Measurements from ENCODE around the gene ADAMTSL2.

The ADAMTSL2 gene

GRCh38 chr9:133534346-133535291 is at the start of gene ADAMTSL2:
TSS of gene ADAMTSL2 (plus strand) at chr9:133534704. CDS start at chr9:133536713, 2,009 bp downstream.
- in situ Hi-C loops (cut with MboI; ENCODE audit: low sequenced_read_pairs) = no loop called here

DNA sequence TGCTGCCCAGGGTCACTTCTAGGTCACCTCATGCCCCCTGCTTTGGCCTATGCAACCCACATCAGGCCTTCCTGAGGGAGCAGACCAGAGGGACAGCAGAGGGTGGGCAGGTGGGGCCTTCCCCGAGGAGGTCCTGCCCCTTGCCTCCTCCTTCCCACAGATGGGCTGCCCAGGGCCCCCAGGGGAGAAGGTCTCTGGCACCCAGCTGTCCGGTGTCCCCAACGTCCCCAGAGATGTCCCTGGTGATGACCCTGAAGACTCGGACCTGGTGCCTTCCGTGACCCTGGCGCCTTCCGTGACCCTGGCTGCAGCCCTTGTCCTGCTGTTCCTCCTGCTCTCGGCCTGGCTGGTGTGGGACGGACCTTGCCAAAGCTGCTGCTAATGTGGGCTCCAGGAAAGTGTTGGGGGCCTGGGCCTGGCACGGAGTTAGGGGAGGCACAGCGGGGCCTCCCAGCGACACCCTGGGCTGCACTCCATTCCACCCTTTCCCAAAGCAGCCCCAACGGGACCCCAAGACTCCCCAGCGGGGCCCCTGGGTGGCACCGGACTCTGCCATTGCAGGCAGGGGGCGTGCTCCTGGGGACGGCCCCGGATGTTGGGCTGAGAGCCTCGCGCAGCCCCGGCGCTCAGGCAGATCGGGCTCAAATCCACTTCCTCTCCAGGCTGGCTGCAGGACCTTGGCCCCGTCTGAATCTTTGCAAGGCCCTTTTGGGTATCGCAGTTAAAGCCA is 48.8 kb upstream of the ADAMTSL2 start:
- in situ Hi-C loops (cut with MboI; ENCODE audit: low sequenced_read_pairs) = loop anchor here (10.0 kb wide), 1 partner anchor 301 kb away; no protein-coding TSS in a partner anchor

DNA sequence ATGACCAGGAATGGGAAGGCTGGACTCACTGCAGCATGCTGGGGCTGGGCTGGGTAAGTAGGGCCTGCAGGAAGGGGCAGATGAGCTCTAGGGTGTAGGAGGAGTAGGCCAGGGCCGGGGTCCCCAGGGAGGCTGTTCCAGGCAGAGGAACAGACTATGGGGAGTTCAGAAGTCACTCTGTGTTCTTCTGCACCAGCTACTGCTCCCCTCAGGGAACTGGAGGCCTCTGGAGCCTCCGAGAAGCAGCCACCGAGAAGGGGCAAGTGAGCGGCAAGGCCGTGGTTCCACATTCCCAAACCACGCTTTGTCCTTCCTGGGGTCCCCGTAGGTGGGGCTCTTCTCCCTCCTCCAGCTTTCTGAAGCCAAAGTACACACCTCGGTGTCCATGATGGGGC is 47.2 kb upstream of the ADAMTSL2 start:
- in situ Hi-C loops (cut with MboI; ENCODE audit: low sequenced_read_pairs) = loop anchor here (10.0 kb wide), 1 partner anchor 303 kb away; no protein-coding TSS in a partner anchor

DNA sequence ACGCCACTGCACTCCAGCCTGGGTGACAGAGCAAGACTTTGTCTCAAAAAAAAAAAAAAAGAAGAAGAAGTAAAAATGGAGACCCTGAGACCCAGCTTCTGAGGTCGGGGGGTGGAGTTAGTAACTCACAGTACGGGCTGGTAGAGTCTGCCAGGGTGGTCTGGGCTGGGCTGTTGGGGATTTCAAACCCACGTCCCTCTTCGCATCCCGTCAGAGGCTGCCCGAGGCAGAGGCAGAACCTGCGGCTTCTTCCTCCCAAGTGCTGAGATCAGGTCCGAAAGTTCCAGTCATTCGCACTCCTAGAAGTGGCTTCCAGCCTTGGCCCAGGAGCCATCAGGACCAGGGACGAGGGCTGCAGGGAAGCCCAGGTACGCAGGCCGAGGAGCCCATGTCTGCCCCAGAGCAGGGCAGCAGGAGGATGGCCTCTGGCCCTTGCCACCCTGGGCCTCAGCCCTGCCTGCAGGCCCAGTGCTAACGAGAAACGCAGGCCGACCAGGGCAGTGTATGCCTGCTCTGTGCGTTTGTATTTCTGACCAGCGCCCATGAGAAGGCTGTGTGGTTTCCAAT is 45.7 kb upstream of the ADAMTSL2 start:
- in situ Hi-C loops (cut with MboI; ENCODE audit: low sequenced_read_pairs) = loop anchor here (10.0 kb wide), 1 partner anchor 304 kb away; no protein-coding TSS in a partner anchor

DNA sequence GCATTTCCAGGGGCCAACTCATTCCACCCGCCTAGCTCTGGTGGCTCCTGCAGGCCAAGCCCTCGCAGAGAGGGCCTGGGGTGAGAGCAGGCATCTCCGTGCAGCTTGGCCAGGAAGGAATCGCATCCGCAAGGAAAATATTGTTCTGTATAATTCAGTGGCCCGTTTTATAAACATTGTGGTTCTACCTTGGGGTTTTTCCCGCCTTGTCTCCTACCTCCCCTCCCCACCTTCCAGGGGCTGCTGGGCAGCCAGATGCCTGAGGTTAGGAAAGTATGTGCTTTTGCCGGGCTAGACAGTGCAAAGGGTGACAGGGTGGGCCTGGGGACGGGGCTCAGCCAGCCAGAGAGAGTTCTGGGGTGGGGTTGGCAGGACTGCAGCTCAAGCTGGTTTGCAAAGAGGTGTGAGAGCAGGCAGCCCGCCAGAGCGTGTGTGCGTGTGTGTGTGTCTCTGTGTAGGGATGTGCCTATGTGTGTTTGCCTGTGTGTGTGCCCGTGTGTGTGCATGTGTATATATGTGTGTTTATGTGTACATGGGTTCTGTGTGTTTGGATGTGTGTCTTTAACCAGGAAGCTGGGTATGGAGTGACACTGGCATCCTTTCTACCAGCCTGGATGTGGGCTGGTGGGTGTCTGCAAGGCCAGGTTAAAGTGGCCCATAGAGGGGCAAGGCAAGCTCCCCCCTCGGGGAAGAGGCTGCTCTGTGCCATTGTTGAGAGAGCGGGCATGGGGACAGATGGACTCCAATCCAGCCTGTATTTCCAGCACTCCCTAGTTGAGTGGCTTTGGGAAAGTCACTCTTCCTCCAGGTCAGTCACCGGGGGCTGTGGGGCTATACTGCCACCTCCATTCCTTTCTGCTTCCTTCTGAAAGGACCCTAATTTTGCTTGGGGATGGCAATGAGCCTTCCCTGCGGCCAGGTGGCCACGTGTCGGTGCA is 45.0 kb upstream of the ADAMTSL2 start:
- in situ Hi-C loops (cut with MboI; ENCODE audit: low sequenced_read_pairs) = loop anchor here (10.0 kb wide), 1 partner anchor 305 kb away; no protein-coding TSS in a partner anchor

DNA sequence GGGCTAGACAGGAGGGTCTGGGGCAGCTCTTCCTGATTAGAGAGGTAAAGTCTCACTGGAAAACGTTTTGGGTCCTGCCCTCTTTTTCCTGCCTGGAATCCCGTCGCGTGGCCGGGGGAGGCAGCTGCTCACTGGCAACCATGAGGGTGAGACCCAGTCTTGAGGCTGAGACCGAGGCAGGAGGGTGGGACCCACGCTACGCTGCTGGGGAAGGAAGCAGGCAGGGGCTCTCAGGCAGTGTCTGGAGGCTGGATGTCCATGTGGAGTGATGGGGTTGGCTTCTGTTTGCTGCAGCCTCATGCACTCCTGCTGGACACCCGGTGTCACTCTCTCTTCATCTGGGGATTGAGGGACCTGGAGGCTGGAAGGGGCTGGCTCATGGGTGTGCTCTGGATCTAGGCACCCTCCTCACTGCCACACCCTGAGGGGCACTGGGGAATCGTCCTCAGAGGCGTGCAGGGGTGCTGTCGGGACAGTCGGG is 44.3 kb upstream of the ADAMTSL2 start:
- in situ Hi-C loops (cut with MboI; ENCODE audit: low sequenced_read_pairs) = no loop called here

DNA sequence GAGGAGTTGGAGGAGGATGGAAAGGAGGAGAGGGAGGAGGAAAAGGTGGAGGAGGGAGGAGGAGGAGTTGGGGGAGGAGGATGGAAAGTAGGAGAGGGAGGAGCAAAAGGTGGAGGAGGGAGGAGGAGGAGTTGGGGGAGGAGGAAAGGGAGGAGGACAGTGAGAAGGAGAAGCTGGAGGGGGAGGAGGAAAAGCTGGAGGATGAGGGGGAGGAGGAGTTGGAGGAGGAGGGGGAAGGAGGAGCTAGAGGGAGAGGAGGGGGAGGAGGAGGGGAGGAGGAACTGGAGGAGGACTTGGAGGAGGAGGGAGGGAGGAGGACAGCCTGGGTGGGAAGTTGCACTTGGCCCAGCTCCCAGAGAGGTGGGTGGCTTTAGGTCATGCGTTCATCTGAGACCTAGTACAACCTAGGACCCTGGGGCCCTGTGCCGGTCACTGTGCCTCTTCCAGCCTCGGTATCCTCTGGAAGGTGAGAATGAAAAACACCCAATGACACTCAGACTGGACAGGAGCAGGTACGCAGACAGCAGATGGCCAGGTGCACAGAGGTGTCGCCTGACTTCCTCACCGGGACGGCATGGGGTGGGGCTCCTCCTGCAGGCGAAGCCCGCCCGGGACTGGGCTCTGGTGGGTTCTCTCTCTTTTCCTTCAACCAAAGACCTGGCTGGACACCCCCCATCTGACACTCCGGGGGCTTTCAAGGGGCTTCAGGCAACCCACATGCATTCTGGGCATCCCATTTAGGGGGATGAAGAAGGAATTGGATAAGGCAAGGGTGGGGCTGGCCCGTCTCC is 43.4 kb upstream of the ADAMTSL2 start:
- in situ Hi-C loops (cut with MboI; ENCODE audit: low sequenced_read_pairs) = no loop called here

DNA sequence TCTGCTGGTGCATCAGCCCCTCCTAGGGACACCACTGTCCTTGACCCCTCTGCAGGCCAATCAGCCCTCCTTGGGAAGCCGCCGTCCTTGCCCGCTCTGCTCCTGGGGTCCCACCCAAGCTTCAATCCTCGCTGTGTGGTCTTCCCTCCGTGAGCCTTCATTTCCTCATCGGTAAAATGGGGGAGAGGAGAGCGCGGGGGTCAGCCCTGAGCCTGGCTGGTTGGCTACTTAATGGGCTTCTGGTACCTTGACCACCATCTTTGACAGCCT is 42.9 kb upstream of the ADAMTSL2 start:
- in situ Hi-C loops (cut with MboI; ENCODE audit: low sequenced_read_pairs) = no loop called here

DNA sequence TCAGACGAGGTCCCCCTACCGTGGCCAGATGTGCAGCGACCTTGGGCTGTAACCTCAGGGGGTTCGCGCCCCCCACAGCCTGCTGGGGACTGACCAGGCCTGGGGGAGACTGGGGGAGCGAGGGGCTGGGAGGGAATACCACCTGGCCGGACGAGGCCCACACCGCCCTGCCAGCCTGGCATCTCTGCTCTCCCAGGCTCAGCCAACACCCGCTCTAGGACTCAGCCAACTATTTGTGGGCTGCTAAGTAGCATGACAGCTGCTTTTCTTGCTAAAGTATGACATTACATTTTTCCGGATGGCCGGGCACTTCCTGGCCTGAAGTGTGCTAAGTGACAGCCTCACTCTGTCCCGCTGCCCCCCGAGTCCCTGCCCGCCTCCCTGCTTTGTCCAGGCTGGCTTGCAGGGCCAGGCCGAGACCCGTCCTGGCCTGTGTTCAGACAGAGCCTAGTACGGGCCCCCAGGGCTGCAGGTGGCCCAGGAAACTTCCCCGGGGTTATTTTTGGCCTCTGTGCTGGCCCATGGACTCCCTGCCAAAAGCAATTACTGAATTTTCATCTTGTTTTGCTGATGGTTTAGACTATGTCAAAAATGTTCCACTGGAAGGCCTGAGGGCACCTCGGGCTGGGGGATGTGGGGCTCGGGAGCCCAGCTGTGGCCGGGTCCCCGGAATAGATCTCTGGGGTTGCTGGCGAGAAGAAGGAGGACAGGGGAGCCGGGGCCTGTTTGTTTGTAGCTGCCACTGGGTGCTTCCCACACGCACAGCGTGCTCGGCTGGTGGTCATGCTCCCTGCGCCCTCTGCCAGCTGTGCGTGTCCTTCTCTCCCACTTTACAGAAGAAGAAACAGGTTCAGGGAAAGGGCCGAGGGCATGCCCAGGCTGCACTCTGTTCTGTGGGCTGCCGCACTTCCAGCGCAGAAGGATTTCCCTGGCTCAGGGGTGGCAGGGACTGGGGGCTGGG is 42.2 kb upstream of the ADAMTSL2 start:
- in situ Hi-C loops (cut with MboI; ENCODE audit: low sequenced_read_pairs) = no loop called here

- in situ Hi-C loops (cut with MboI; ENCODE audit: low sequenced_read_pairs) = no loop called here
Observed at GRCh38 chr9:133493428-133493827, 41.1 kb upstream of the ADAMTSL2 start.

DNA sequence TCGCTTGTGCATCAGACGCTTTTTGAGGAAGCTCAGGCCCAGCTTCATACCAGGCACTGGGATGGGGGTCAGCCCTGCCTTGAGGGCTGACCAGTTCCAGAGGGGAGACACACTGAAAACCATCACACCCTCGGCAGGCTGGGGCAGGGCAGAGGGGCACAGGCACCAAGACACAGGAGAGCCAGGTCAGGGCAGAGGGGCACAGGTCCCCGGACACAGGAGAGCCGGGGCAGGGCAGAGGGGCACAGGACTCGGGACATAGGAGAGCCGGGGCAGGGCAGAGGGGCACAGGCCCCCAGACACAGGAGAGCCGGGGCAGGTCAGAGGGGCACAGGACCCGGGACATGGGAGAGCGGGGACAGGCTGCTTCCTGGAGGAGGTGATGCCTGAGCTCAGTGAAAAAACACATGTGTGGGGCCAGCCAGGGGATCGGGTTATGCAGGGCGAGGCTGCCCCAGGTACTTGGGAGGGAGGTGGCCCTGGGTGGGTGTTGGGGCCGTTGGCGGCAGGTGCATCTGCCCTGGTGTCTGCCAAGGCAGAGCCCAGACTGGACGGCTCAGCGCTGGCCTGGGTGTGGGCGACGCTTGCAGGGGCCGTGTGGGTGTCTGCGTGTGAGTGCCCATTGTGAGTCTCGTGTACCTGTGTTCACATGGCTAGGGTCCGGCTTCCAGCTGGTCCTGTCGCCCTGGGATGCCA is 40.5 kb upstream of the ADAMTSL2 start:
- in situ Hi-C loops (cut with MboI; ENCODE audit: low sequenced_read_pairs) = no loop called here

- in situ Hi-C loops (cut with MboI; ENCODE audit: low sequenced_read_pairs) = no loop called here
Observed at GRCh38 chr9:133494636-133495326, 39.7 kb upstream of the ADAMTSL2 start.

DNA sequence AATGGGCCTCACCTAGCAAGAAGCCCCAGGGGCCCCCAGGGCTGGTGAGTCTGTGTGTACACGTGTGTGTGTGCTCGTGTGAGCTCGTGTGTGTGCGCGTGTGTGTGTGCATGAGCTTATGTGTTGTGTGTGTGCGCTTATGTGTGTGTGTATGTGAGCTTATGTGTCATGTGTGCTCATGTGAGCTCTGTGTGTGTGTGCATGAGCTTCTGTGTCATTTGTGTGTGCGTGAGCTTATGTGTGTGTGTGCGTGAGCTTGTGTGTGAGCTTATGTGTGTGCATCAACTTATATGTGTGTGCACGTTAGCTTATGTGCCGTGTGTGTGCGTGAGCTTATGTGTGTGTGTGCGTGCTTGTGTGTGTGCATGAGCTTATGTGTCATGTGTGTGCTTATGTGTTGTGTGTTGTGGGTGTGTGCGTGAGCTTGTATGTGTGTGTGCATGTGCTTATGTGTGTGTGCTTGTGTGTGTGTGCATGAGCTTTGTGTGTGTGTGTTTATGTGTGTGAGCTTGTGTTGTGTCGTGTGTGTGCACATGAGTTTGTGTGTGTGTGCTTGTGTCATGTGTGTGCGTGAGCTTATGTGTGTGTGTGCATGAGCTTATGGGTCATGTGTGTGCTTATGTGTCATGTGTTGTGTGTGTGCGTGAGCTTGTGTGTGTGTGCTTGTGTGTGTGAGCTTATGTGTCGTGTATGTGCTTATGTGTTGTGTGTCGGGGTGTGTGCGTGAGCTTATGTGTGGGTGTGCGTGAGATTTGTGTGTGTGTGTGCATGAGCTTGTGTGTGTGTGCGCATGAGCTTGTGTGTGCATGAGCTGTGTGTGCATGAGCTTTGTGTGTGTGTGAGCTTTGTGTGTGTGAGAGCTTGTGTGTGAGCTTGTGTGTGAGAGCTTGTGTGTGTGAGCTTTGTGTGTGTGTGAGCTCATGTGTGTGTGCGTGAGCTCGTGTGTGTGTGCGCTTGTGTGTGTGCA is 38.9 kb upstream of the ADAMTSL2 start:
- in situ Hi-C loops (cut with MboI; ENCODE audit: low sequenced_read_pairs) = no loop called here

DNA sequence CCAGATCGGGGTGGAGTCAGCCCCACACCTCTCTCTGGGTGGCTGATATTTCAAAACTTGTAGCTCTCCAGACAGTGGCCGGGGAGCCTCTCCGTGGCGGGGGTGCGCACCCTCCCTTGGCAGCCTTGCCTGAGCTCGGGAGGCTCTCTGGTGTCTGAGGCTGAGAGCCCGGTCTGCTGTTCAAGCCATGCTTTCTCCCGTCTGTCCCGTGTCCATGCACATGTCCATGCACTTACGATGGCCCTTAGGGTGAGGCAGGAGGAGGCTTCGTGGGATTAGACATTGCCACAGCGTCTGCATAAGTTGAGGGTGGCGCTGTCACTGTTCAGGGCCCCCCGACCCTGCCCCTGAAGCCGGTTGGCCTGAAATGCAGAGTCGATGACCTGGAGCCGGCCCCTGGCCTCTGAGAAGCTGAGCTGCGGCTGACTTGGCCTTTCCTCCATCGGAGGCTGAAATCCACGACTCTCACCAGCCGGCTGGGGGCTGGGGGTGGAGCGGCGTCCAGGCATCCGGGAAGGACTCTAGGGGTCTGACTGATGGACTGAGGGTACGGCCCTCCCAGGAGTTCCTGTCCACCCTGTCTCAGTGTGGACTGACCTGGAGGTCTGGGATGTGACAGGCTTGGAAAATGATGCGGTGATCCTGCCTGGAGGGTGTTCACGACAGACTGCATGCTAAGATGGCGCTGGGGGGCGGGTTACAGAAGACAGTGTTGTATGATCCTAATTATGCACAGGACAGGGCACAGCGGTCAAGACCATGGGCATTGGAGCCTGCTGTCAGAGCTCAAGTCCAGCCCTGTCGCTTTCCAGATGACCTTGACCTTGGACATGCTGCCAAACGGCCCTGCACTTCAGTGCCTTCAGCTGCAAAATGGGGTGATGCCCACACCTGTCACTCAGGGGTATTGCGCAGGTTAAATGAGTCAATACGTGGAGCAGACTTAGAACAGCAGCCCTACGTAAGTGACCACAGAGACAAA is 37.4 kb upstream of the ADAMTSL2 start:
- in situ Hi-C loops (cut with MboI; ENCODE audit: low sequenced_read_pairs) = no loop called here

All from HL-60/S4 treated with retinoic acid at 250 ng/mL for 4 days and 3 days (cell line).